GM12878 (cell line): Measurements from ENCODE around the gene KRT24. TPM values are rescaled to one million over a fixed set of nuclear protein-coding genes. Genes with fewer than 3 reads are reported as not detected.

Source experiments
- CHD4 ChIP-seq: fragments of 200-600 bp; sonication (generic); IDR thresholded peaks from 2 replicates; pipeline ENCODE4 v1.6.1; 2016; ENCODE audit warnings: mild to moderate bottlenecking
- CREB1 ChIP-seq: IDR thresholded peaks from 2 replicates; pipeline ENCODE4 v1.6.1; 2012; ENCODE audit warnings: low read depth, mild to moderate bottlenecking, inconsistent platforms
- CREM ChIP-seq: IDR thresholded peaks from 2 replicates; pipeline ENCODE4 v1.6.1; 2014; ENCODE audit warnings: antibody characterized with exemption, low read depth
- DPF2 ChIP-seq: fragments of 450-650 bp; IDR thresholded peaks from 2 replicates; pipeline ENCODE4 v1.6.1; 2017; ENCODE audit warnings: mild to moderate bottlenecking
- ESRRA ChIP-seq: IDR thresholded peaks from 2 replicates; pipeline ENCODE4 v1.6.1; 2012; ENCODE audit warnings: mild to moderate bottlenecking, low read length, improper control_type of control experiment
- HDGF ChIP-seq: fragments of 450-650 bp; IDR thresholded peaks from 2 replicates; pipeline ENCODE4 v1.6.1; 2016; ENCODE audit warnings: antibody characterized with exemption
- JUND ChIP-seq: IDR thresholded peaks from 2 replicates; pipeline ENCODE4 v1.6.1; 2012; ENCODE audit warnings: low read depth, mild to moderate bottlenecking, low read length, improper control_type of control experiment, moderate library complexity
- MTA2 ChIP-seq: fragments of 450-650 bp; IDR thresholded peaks from 2 replicates; pipeline ENCODE4 v1.6.1; 2016; ENCODE audit warnings: low read depth, mild to moderate bottlenecking, moderate library complexity
- NBN ChIP-seq: fragments of 450-650 bp; IDR thresholded peaks from 2 replicates; pipeline ENCODE4 v1.6.1; 2016
- RB1 ChIP-seq: fragments of 450-650 bp; formaldehyde crosslinking; IDR thresholded peaks from 2 replicates; pipeline ENCODE4 v1.6.1; 2017; ENCODE audit warnings: mild to moderate bottlenecking, borderline replicate concordance
- RELA ChIP-seq: fragments of 450-650 bp; IDR thresholded peaks from 2 replicates; pipeline ENCODE4 v1.8.0; 2014; ENCODE audit warnings: borderline replicate concordance; ENCODE audit not compliant: partially characterized antibody
- SIN3A ChIP-seq: IDR thresholded peaks from 2 replicates; pipeline ENCODE4 v1.6.1; 2012; ENCODE audit warnings: low read depth, low read length, improper control_type of control experiment
- SIX5 ChIP-seq: IDR thresholded peaks from 2 replicates; pipeline ENCODE4 v1.6.1; 2011; ENCODE audit warnings: mild to moderate bottlenecking, low read depth, low read length, moderate library complexity; ENCODE audit not compliant: severe bottlenecking
- SUZ12 ChIP-seq: fragments of 200-600 bp; sonication (generic); IDR thresholded peaks from one replicate; pipeline ENCODE4 v1.6.1; 2018; ENCODE audit warnings: antibody characterized with exemption, mild to moderate bottlenecking; ENCODE audit not compliant: unreplicated experiment
- TARDBP ChIP-seq: IDR thresholded peaks from 2 replicates; pipeline ENCODE4 v1.6.1; 2016; ENCODE audit warnings: borderline replicate concordance
- TCF12 ChIP-seq: IDR thresholded peaks from 2 replicates; pipeline ENCODE4 v1.6.1; 2011; ENCODE audit warnings: low read depth, mild to moderate bottlenecking, low read length
- YY1 ChIP-seq: IDR thresholded peaks from 2 replicates; pipeline ENCODE4 v1.6.1; 2011; ENCODE audit warnings: low read depth, mild to moderate bottlenecking, low read length
- ZNF274 ChIP-seq: IDR thresholded peaks from one replicate; pipeline ENCODE4 v1.8.0; 2011; ENCODE audit not compliant: insufficient read length, insufficient read depth
- polyA plus RNA-seq, 11 experiments: library from polyadenylated mRNA; depleted of rRNA in 4 of 11; unstranded in 6 of 11; stranded (reverse) in 5 of 11; fragments of >200 nt; fragmentation: Nextera tagmentation in 4 of 11; fragmentation: Illumina TruSeq in 1 of 11; extraction: Ambion mirVana in 4 of 11; extraction: Trizol in 1 of 11; gene quantifications; 1 replicate in 1 of 11; 2 replicates in 10 of 11; pipeline versions ENCODE4 v1.2.1 to v1.2.3, GENCODE V29; 2011 to 2016; ENCODE audit warnings: inconsistent platforms in 2 of 11, missing spikeins in 2 of 11, low read depth in 1 of 11
- total RNA-seq, 4 experiments: library from RNA; depleted of rRNA in 3 of 4; stranded (reverse); fragments of >200 nt in 3 of 4; fragmentation: Illumina TruSeq in 1 of 4; extraction: Trizol in 1 of 4; gene quantifications; 2 replicates each; pipeline versions ENCODE4 v1.2.1 to v1.2.3, GENCODE V29; 2013 to 2021
- TF ChIP-seq, protein P1 (sequence below): IDR thresholded peaks from 2 replicates; pipeline ENCODE4 v1.6.1; 2011; ENCODE audit warnings: low read depth, low read length, improper control_type of control experiment, borderline replicate concordance
- TF ChIP-seq, protein P2 (sequence below): fragments of 450-650 bp; IDR thresholded peaks from 2 replicates; pipeline ENCODE4 v1.6.1; 2016; ENCODE audit warnings: mild to moderate bottlenecking
- TF ChIP-seq, protein P3 (sequence below): IDR thresholded peaks from 2 replicates; pipeline ENCODE4 v1.6.1; 2011; ENCODE audit warnings: low read depth, mild to moderate bottlenecking, low read length, moderate library complexity, borderline replicate concordance; ENCODE audit errors: extremely low read depth
- TF ChIP-seq, protein P4 (sequence below): fragments of 450-650 bp; IDR thresholded peaks from 2 replicates; pipeline ENCODE4 v1.6.1; 2017; ENCODE audit warnings: low read depth, mild to moderate bottlenecking, moderate library complexity
- TF ChIP-seq, protein P5 (sequence below): IDR thresholded peaks from 2 replicates; pipeline ENCODE4 v1.6.1; 2012; ENCODE audit warnings: improper control_type of control experiment, low read depth, low read length; ENCODE audit not compliant: insufficient replicate concordance

Gene KRT24
- total and polyA plus RNA-seq, 10 of the 15 experiments (the other 5 are each of a cell fraction or from before 2014, with no cell fraction given): not detected

DNA sequence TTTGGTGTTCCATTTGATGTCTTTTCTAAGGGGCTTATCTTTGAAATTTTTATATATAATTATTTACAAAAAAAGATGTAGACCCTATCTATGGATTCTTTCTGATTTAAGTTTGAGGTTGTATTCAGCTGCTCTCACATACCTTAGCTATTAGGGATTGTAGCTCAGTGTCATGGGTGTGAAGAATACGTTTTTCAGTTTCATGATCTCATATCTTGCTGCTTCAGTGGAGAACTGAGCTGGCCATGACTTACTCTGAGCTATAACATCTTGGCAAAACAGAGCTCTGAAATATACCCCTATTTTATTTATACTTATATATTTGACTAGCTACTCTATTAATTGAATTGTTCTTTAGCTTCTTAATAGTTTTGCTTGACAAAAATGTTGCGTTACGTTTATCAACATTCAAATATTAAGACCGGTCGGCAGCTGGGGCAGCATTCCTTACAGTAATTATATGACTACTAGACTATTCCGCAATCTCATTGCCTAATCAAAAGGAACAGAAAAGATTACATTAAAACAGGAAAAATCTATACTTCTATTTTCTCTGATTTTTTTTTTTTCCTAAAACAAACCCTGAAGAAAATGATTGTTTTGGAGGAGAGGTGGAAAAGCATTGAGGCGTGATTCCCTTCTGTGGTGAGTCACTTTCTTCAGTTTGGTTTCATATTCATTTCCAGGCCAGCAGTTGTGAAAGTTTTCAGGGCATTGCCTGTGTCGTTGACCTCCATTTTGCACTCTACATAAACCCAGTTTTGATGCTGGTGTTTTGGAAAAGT is 24.1 kb upstream of the KRT24 start (continued):
- TF ChIP-seq, protein P1, sequence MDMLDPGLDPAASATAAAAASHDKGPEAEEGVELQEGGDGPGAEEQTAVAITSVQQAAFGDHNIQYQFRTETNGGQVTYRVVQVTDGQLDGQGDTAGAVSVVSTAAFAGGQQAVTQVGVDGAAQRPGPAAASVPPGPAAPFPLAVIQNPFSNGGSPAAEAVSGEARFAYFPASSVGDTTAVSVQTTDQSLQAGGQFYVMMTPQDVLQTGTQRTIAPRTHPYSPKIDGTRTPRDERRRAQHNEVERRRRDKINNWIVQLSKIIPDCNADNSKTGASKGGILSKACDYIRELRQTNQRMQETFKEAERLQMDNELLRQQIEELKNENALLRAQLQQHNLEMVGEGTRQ: no peak
- TF ChIP-seq ZNF274: no peak
- peak; percentile 84 for TF ChIP-seq YY1
- no peak for TF ChIP-seq SIX5
- no peak for TF ChIP-seq TCF12
- no peak for TF ChIP-seq RELA
- TF ChIP-seq MTA2: peak; percentile 34; the same call in 1 of the 2 replicates
- TF ChIP-seq TARDBP: no peak
- TF ChIP-seq, protein P2, sequence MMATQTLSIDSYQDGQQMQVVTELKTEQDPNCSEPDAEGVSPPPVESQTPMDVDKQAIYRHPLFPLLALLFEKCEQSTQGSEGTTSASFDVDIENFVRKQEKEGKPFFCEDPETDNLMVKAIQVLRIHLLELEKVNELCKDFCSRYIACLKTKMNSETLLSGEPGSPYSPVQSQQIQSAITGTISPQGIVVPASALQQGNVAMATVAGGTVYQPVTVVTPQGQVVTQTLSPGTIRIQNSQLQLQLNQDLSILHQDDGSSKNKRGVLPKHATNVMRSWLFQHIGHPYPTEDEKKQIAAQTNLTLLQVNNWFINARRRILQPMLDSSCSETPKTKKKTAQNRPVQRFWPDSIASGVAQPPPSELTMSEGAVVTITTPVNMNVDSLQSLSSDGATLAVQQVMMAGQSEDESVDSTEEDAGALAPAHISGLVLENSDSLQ: no peak
- TF ChIP-seq CREB1: peak; percentile 72
- TF ChIP-seq SIN3A: no peak
- peak; percentile 60 for TF ChIP-seq DPF2
- TF ChIP-seq, protein P3, sequence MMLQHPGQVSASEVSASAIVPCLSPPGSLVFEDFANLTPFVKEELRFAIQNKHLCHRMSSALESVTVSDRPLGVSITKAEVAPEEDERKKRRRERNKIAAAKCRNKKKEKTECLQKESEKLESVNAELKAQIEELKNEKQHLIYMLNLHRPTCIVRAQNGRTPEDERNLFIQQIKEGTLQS: no peak
- TF ChIP-seq SUZ12: no peak
- TF ChIP-seq, protein P4, sequence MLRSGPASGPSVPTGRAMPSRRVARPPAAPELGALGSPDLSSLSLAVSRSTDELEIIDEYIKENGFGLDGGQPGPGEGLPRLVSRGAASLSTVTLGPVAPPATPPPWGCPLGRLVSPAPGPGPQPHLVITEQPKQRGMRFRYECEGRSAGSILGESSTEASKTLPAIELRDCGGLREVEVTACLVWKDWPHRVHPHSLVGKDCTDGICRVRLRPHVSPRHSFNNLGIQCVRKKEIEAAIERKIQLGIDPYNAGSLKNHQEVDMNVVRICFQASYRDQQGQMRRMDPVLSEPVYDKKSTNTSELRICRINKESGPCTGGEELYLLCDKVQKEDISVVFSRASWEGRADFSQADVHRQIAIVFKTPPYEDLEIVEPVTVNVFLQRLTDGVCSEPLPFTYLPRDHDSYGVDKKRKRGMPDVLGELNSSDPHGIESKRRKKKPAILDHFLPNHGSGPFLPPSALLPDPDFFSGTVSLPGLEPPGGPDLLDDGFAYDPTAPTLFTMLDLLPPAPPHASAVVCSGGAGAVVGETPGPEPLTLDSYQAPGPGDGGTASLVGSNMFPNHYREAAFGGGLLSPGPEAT: peak; percentile 69
- TF ChIP-seq CHD4: no peak
- TF ChIP-seq ESRRA: no peak
- TF ChIP-seq, protein P5, sequence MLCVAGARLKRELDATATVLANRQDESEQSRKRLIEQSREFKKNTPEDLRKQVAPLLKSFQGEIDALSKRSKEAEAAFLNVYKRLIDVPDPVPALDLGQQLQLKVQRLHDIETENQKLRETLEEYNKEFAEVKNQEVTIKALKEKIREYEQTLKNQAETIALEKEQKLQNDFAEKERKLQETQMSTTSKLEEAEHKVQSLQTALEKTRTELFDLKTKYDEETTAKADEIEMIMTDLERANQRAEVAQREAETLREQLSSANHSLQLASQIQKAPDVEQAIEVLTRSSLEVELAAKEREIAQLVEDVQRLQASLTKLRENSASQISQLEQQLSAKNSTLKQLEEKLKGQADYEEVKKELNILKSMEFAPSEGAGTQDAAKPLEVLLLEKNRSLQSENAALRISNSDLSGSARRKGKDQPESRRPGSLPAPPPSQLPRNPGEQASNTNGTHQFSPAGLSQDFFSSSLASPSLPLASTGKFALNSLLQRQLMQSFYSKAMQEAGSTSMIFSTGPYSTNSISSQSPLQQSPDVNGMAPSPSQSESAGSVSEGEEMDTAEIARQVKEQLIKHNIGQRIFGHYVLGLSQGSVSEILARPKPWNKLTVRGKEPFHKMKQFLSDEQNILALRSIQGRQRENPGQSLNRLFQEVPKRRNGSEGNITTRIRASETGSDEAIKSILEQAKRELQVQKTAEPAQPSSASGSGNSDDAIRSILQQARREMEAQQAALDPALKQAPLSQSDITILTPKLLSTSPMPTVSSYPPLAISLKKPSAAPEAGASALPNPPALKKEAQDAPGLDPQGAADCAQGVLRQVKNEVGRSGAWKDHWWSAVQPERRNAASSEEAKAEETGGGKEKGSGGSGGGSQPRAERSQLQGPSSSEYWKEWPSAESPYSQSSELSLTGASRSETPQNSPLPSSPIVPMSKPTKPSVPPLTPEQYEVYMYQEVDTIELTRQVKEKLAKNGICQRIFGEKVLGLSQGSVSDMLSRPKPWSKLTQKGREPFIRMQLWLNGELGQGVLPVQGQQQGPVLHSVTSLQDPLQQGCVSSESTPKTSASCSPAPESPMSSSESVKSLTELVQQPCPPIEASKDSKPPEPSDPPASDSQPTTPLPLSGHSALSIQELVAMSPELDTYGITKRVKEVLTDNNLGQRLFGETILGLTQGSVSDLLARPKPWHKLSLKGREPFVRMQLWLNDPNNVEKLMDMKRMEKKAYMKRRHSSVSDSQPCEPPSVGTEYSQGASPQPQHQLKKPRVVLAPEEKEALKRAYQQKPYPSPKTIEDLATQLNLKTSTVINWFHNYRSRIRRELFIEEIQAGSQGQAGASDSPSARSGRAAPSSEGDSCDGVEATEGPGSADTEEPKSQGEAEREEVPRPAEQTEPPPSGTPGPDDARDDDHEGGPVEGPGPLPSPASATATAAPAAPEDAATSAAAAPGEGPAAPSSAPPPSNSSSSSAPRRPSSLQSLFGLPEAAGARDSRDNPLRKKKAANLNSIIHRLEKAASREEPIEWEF: no peak
- 0 out of 2 replicates have a peak, but pooled peaks have one; percentile 17 for TF ChIP-seq NBN
- TF ChIP-seq HDGF: no peak
- no peak for TF ChIP-seq JUND
- TF ChIP-seq CREM: peak; percentile 67
- no peak for TF ChIP-seq RB1
